Activated naive CD4-positive, alpha-beta T cell (primary cell): ENCODE data around the gene HJV.

Source experiments
- DNase-seq, 4 experiments: peaks; one replicate each; lab custom pipeline; 2025; lab: John Stamatoyannopoulos, UW

Gene HJV

DNA sequence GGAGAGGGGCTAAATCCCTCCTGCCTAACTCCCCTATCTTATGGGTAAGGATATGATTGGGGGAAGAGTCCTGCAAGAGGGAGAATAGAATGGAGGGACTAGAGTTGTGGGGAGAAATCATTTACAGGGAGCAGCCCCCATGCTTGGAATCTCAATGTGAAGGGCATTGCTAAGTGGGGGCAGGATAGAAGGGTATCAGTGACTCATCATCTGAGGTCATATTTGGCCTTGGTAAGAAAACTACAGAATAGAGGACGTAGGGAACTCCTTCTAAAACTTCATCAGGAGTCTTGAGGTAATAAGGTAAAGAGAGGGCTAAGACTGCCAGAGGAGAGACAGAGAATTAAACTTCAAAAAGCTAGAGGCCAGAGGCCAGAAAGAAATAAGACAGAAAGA is 487 bp downstream of the HJV start:
- DNase-seq = no peak

DNA sequence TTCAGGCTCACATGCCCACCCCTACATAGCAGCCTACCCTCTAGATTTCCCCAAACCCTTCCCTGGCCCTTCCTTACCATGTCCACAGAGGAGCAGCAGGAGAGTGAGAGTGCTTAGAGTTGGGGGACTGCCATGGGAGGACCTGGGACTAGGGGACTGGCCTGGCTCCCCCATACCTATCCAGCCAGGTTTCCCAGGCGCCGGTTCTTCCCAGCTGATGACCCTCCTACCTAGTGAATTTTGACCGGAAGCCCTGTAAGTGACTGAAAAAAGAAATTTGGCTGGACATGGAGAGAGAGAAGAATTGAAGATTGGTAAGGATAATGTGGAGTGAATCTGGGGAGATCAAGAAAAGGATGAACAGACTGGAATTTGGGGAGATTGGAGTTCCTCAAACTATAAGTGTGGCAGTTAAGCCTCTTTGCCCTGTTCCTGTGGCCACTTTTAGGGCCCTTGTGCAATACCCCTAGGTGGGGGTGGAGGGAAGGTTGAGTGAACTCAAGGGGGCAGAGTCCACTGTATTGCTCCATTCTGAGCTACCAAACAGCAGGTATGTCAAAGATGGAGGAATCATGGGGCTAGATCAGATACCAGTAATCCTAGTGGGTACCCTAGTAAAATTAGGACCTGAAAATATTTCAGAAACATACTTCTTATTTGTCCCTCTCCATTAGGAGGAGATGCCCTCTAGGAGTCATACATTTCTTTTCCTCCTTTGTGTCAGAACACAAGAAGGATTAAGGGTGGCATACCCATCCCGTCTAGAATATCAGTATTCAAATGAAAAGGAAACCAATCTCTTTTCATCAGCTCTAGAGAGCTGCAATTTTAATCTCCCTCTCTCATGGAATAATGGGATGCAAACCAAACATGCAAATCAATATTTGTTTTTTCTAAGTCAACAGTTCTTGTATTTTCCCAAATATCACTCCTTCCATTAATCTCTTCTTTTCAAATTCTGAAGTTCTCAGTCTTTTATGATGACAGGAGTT is 1.2 kb downstream of the HJV start:
- no peak for DNase-seq

GRCh38 chr1:146019231-146020057 is 2.1 kb downstream of the HJV start:
- DNase-seq = no peak

- DNase-seq = no peak
Measured at GRCh38 chr1:146016891-146017290, 4.6 kb downstream of the HJV start.

DNA sequence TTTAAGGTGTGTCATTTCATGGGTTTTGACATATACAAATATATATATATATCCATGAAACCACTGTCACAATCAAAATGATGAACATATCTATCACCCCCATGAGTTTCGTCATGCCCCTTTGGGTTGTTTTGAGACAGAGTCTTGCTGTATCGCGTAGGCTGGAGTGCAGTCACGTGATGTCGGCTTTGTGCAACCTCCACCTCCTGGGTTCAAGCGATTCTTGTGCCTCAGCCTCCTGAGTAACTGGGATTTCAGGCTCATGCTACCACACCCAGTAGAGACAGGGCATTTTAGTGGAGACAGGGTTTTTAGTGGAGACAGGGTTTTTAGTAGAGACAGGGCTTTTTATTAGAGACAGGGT is 8.0 kb downstream of the HJV start:
- DNase-seq = no peak

GRCh38 chr1:146012703-146013558 is 8.6 kb downstream of the HJV start:
- peak in 2 of 4 experiments; percentile 7 to 10 for DNase-seq

DNA sequence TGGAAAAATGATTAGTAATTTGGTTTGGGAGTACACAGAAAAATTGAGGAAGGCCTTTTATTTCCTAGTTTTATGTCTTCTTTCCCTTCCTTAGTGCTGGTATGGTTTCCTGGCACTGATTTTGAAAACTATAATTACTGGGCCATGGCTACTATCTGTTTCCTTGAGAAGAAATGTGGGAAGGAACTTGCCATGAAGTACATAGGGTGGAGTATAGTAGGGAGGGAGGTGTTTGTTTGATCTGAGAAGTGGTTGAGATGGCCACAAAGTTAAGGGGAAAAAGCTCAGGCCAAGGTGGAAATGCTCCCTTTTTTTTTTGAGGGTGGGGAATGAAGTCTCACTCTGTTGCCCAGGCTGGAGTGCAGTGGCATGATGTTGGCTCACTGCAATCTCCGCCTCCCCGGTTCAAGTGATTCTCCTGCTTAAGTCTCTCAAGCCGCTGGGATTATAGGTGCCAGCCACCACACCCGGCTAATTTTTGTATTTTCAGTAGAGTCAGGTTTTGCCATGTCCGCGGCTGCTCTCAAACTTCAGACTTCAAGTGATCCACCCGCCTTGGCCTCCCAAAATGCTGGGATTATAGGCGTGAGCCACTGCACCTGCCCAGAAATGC is 11.3 kb downstream of the HJV start:
- DNase-seq = no peak

GRCh38 chr1:146007489-146008133 is 13.9 kb downstream of the HJV start:
- no peak for DNase-seq

GRCh38 chr1:146001709-146002108 is 19.8 kb downstream of the HJV start:
- no peak for DNase-seq

GRCh38 chr1:145999321-146000024 is 22.1 kb downstream of the HJV start:
- DNase-seq = no peak

DNA sequence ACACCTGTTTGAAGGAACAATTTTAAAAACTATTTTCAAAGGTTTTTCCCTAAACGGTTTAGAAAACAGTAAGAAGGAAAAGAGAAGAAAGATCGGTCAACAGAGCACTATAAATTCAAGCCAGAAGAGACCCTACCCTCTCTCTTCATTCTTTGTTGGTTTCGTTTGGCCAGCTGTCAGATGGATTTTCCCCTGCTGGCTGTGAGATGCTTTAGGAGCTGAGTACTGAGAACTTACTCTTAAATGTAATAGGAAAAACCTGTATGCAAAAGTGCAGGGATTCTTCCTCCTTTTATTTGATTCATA is 23.9 kb downstream of the HJV start:
- no peak for DNase-seq

DNA sequence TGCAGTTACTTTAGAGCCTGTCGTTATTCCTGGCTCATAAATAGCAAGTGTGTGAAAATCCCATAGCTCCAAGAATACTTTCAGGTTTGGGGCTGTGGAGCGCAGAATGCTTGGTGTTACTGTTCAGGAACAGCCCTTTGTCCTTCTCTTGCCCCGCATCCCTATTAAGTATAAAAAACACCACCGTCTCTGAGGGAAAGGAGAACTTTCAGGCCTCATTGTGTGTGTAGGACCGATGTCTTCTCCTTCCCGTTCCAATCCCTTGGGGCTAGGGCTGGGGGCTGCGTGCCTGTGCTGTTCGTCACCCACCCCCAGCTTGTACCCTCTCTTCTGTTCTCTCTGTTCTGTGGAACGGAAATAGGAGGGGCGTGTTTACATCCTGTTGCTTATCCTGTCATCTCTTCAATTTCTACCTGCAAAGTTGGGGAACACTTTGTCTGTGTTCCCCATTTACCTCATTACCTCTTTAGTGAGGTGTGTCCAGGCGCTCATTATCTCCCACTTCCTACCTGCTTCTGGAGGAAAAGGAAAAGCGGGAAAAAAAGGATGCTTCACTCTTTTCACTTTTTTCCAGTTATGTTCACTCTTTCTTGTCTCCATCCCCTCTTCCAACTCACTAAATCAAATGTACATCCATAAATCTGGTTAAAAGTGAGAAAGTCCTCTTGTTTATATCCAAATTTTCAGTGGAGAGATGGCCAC is 24.4 kb downstream of the HJV start:
- DNase-seq = peak in 2 of 4 experiments; percentile 37 to 42

DNA sequence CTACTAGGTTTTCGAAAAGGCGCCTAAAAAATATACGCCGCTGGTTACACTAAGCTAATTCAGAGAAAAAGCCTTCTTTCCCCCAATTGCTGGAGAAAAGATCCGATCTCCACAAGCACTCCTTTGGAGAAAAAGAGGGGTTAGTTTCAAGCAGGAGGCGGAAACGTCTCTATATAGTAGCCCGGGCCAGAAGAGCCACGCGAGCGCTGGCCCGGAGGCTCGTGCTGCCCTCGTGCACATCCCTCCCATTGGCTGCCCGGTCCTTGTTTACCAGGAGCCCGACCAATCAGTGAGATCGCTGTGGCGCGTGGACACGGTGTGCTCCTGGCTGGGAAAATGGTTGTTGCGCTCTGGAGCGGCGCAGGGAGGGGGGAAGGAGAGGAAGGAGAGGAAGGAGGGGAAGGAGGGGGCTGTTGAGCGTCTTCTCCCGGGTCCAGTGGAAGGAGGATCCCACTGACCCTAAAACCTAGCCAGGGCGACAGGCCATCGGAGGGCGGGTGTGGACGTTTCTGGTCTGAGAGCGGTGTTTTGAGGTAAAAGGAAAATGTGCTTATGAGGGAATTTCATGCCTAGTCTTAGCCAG is 25.0 kb downstream of the HJV start, which contains the start of gene TXNIP:
TSS of gene TXNIP (minus strand) at position 147 of the 583 bp plus-strand sequence. CDS start 313 bp downstream, outside the sequence.
- peak; percentile 77 to 88 (median 86) for DNase-seq

DNA sequence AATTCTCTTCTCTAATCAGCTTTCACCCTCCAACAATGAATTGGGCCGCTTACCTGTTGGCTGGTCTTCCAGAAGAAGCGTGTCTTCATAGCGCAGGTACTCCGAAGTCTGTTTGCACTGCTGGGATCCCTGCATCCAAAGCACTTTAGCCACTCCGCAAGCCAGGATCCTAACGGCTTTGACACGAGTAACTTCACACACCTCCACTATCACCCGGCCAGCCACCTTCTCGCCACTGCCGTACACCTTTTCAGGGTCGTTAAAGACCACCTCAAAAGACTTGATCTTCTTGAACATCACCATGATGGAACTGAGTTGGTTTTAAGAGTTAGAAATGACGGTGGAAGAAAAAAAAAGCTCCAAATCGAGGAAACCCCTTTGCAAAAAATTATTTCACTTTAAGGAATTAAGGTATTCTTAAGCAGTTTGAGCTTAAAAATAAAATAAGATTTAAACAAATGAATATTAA is 25.5 kb downstream of the HJV start:
- no peak for DNase-seq

- no peak for DNase-seq
Measured at GRCh38 chr1:145995148-145995881, 26.2 kb downstream of the HJV start.

DNA sequence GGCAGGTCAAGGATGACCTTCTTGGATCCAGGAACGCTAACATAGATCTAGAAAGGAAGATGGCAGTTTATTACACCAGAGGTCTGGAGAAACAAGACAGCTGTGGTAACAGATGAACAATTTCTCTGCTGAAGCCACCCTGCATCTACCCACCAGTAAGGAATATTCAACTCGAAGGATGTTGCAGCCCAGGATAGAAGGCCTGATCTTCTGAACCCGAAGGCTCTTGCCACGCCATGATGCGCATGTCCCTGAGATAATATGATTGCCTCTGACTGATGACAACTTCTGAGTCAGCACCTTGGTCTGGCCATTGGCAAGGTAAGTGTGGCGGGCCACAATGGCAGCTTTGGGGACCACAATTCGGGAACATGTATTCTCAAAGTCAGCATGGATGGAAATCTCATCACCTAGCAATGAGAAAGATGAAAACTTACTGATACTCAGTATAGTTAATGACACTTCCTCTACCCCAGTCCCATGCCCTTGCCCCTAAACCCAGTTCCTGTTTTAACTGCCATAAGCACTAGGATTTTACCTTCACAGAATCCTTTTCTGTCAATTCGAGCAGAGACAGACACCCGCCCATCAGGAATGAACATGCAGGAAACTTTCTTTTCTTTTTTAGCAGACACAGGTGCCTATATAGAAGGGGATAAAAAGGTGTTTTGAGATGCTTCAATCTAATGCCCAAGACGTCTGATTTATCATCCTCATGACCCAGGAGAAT is 27.0 kb downstream of the HJV start:
- no peak for DNase-seq

DNA sequence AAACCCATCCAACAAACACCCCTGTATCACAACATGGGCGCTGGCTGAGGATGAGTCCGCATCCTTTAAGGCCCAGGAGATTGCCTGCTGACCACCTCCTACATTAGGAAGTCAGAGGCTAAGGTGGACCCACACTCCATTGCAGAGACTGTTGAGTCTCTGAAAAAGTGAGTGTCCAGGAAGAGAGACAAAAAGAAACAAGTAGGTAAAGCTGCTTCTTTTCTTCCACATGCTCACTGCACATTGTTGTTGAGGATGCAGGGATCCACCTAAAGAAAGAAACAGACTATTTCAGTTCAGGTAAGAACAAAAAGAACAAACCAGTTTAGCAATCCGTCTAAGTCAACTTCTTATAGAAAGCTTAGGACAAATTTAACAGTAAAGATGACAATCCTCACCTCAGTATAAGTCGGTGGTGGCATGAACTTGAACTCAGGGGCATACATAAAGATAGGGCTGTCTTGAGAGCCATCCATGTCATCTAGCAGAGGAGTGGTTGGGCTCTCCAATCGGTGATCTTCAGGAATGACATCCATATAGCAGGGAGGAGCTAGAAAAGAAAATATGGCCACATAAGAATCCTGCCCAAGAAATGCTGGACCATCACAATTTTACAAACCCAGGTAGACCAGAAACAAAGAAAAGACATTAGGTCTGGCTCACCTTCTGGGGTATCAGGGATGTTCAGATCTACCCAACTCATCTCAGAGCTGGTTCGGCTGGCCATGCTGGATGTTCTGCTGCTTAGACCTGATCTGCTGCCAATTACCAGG is 27.7 kb downstream of the HJV start:
- DNase-seq = no peak
